Caco-2 (cell line): ENCODE measurements around the gene SLC17A4. TPM values are rescaled to one million over a fixed set of nuclear protein-coding genes. Genes with fewer than 3 reads are reported as not detected.

ENCODE experiments used
- BruUV-seq: library from RNA; stranded (reverse); fragments of 400-500 nt; replicated peaks from 2 replicates; lab custom pipeline; 2021; lab: Mats Ljungman, UMichigan
- CTCF ChIA-PET: fragments of 300-600 bp; sonication (Branson Sonifier 250); formaldehyde crosslinking; loops from one replicate; lab custom pipeline; 2022; ENCODE audit warnings: antibody characterized with exemption; lab: Charles Lee
- POLR2A ChIA-PET: fragments of 300-600 bp; sonication (Branson Sonifier 250); formaldehyde crosslinking; loops from one replicate; lab custom pipeline; 2022; ENCODE audit warnings: antibody characterized with exemption; lab: Charles Lee
- DNase-seq, 2 experiments: peaks; one replicate each; pipeline versions ENCODE4 v3.0.0 to v3.0.0-alpha.2; 2020 to 2022
- H3K27me3 ChIP-seq: replicated peaks from 2 replicates; pipeline ENCODE4 v1.6.0; 2011; ENCODE audit warnings: low read length; ENCODE audit not compliant: control insufficient read depth, insufficient read depth
- H3K36me3 ChIP-seq: 2 replicates; pipeline ENCODE4 v1.5.1; 2011; ENCODE audit warnings: low read length; ENCODE audit not compliant: control insufficient read depth, insufficient read depth
- H3K4me1 ChIP-seq: fragments of 250-450 bp; sonication (Bioruptor Pico); 2 replicates; pipeline ENCODE4 v1.5.1; 2020; ENCODE audit warnings: mild to moderate bottlenecking
- H3K4me3 ChIP-seq: 2 replicates; pipeline ENCODE4 v1.5.1; 2011; ENCODE audit warnings: low read depth, mild to moderate bottlenecking, control low read depth, low read length
- H3K9me3 ChIP-seq: fragments of 250-450 bp; sonication (Bioruptor Pico); 2 replicates; pipeline ENCODE4 v1.5.1; 2020; ENCODE audit warnings: mild to moderate bottlenecking, moderate library complexity
- H3K27ac Mint-ChIP-seq: one replicate; pipeline ENCODE4 v1.8.0; 2022; ENCODE audit warnings: mixed read lengths; ENCODE audit not compliant: unreplicated experiment
- H3K27me3 Mint-ChIP-seq: one replicate; pipeline ENCODE4 v1.8.0; 2022; ENCODE audit warnings: mixed read lengths; ENCODE audit not compliant: insufficient read depth, unreplicated experiment
- H3K36me3 Mint-ChIP-seq: one replicate; pipeline ENCODE4 v1.8.0; 2022; ENCODE audit warnings: mild to moderate bottlenecking, mixed read lengths; ENCODE audit not compliant: insufficient read depth, unreplicated experiment
- H3K4me1 Mint-ChIP-seq: one replicate; pipeline ENCODE4 v1.8.0; 2022; ENCODE audit warnings: low read depth, mixed read lengths; ENCODE audit not compliant: unreplicated experiment
- H3K4me3 Mint-ChIP-seq: one replicate; pipeline ENCODE4 v1.8.0; 2022; ENCODE audit warnings: mild to moderate bottlenecking, moderate library complexity, mixed read lengths; ENCODE audit not compliant: unreplicated experiment
- H3K9me3 Mint-ChIP-seq: one replicate; pipeline ENCODE4 v1.8.0; 2022; ENCODE audit warnings: mixed read lengths; ENCODE audit not compliant: unreplicated experiment
- CTCF ChIP-seq, 2 experiments: fragments of 200-600 bp in 1 of 2; IDR thresholded peaks; 1 replicate in 1 of 2; 2 replicates in 1 of 2; pipeline versions ENCODE4 v1.5.1 to v1.8.0; 2011 to 2022; ENCODE audit warnings: antibody characterized with exemption in 1 of 2, control low read depth in 1 of 2, inconsistent platforms in 1 of 2, low read depth in 1 of 2, low read length in 1 of 2, mild to moderate bottlenecking in 1 of 2, moderate library complexity in 1 of 2; ENCODE audit not compliant: insufficient read depth in 1 of 2, severe bottlenecking in 1 of 2, unreplicated experiment in 1 of 2
- intact Hi-C: fragments of 100-400 bp; cut with micrococcal nuclease; formaldehyde crosslinking; loops from one replicate; pipeline ENCODE4 v1.10.0; 2022; ENCODE audit not compliant: unreplicated experiment
- total RNA-seq: library from RNA; stranded (reverse); gene quantifications from 2 replicates; pipeline ENCODE4 v1.2.3, GENCODE V29; 2022

The SLC17A4 gene
- total RNA-seq, 1 experiment from 2014 or later, result 0.36 TPM

- no peak for DNase-seq
- Mint-ChIP-seq H3K27me3 (peaks cover 3% of the 10 kb centered on the region), H3K36me3 (no peaks in the 10 kb centered on the region), H3K27ac (no peak overlapping the region), H3K4me3 (no peak overlapping the region), H3K9me3 (no peaks in the 10 kb centered on the region), H3K4me1 (no peaks in the 10 kb centered on the region)
- intact Hi-C loops, result no loop called here
- no TSS peak for BruUV-seq
- POLR2A ChIA-PET, result no interaction called here
- TF ChIP-seq CTCF (IDR thresholded peaks at IDR 0.05; ENCODE audit: insufficient read depth in 1 of 2, low read depth in 1 of 2, low read length in 1 of 2, severe bottlenecking in 1 of 2, unreplicated experiment in 1 of 2), result no peak
- H3K4me1 ChIP-seq, result no peaks in the 10 kb centered on the region
- no peaks in the 10 kb centered on the region for H3K27me3 ChIP-seq
- H3K36me3 ChIP-seq, result no peaks in the 10 kb centered on the region
- H3K4me3 ChIP-seq, result no peak overlapping the region
- no peaks in the 10 kb centered on the region for H3K9me3 ChIP-seq
- CTCF ChIA-PET, result no interaction called here
Observed at GRCh38 chr6:25726122-25726911, 28.2 kb upstream of the SLC17A4 start.

GRCh38 chr6:25727028-25727427 is 27.5 kb upstream of the SLC17A4 start:
- Mint-ChIP-seq H3K27ac (no peak overlapping the region), H3K36me3 (no peaks in the 10 kb centered on the region), H3K4me3 (no peak overlapping the region), H3K4me1 (no peaks in the 10 kb centered on the region), H3K9me3 (no peaks in the 10 kb centered on the region), H3K27me3 (peaks cover 3% of the 10 kb centered on the region)
- CTCF ChIA-PET, result no interaction called here
- POLR2A ChIA-PET, result no interaction called here
- BruUV-seq, result no TSS peak
- Histone ChIP-seq H3K9me3 (no peaks in the 10 kb centered on the region), H3K27me3 (no peaks in the 10 kb centered on the region), H3K4me3 (no peak overlapping the region), H3K36me3 (no peaks in the 10 kb centered on the region), H3K4me1 (no peaks in the 10 kb centered on the region)
- DNase-seq, result no peak
- intact Hi-C loops, result no loop called here
- TF ChIP-seq CTCF (IDR thresholded peaks at IDR 0.05; ENCODE audit: insufficient read depth in 1 of 2, low read depth in 1 of 2, low read length in 1 of 2, severe bottlenecking in 1 of 2, unreplicated experiment in 1 of 2), result no peak

- TF ChIP-seq CTCF (IDR thresholded peaks at IDR 0.05; ENCODE audit: insufficient read depth in 1 of 2, low read depth in 1 of 2, low read length in 1 of 2, severe bottlenecking in 1 of 2, unreplicated experiment in 1 of 2), result no peak
- no peaks in the 10 kb centered on the region for H3K36me3 Mint-ChIP-seq
- no peak for DNase-seq
- H3K36me3 ChIP-seq, result no peaks in the 10 kb centered on the region
- H3K27ac Mint-ChIP-seq, result no peak overlapping the region
- H3K27me3 Mint-ChIP-seq, result peaks cover 3% of the 10 kb centered on the region
- ChIA-PET POLR2A (no interaction called here), CTCF (no interaction called here)
- H3K9me3 Mint-ChIP-seq, result no peaks in the 10 kb centered on the region
- no peaks in the 10 kb centered on the region for H3K4me1 ChIP-seq
- no peaks in the 10 kb centered on the region for H3K4me1 Mint-ChIP-seq
- no peak overlapping the region for H3K4me3 Mint-ChIP-seq
- BruUV-seq, result no TSS peak
- H3K4me3 ChIP-seq, result no peak overlapping the region
- intact Hi-C loops, result no loop called here
- no peaks in the 10 kb centered on the region for H3K9me3 ChIP-seq
- no peaks in the 10 kb centered on the region for H3K27me3 ChIP-seq
Observed at GRCh38 chr6:25730907-25731306, 23.6 kb upstream of the SLC17A4 start.
